Cardiac muscle cell (in vitro differentiated cells and primary cell): Measurements from ENCODE around the gene AP3B1. TPM values are rescaled to one million over a fixed set of nuclear protein-coding genes. Genes with fewer than 3 reads are reported as not detected.

Experiments used
- DNase-seq, 2 donors: peaks; one replicate each; pipeline versions ENCODE4 v3.0.0 to v3.0.0-alpha.2; 2010 to 2017; ENCODE audit warnings: low read depth in 1 of 2, low spot score in 1 of 2
- H3K27ac ChIP-seq: fragments of 200-600 bp; sonication (generic); 2 replicates; pipeline ENCODE4 v1.5.1; 2016
- H3K27me3 ChIP-seq: fragments of 200-600 bp; sonication (generic); 2 replicates; pipeline ENCODE4 v1.6.0; 2016; ENCODE audit warnings: control low read depth
- H3K36me3 ChIP-seq: fragments of 200-600 bp; sonication (generic); 2 replicates; pipeline ENCODE4 v1.5.1; 2016; ENCODE audit warnings: control low read depth
- H3K4me1 ChIP-seq: fragments of 200-600 bp; sonication (generic); 2 replicates; pipeline ENCODE4 v1.8.1; 2017; ENCODE audit warnings: low read depth, mild to moderate bottlenecking, mixed run types
- H3K4me3 ChIP-seq: fragments of 200-600 bp; sonication (generic); 2 replicates; pipeline ENCODE4 v1.5.1; 2016; ENCODE audit warnings: mild to moderate bottlenecking
- H3K9me3 ChIP-seq: fragments of 200-600 bp; sonication (generic); 2 replicates; pipeline ENCODE4 v1.5.1; 2017; ENCODE audit warnings: low read depth, mild to moderate bottlenecking, control low read depth
- CTCF ChIP-seq: IDR thresholded peaks from 2 replicates; pipeline ENCODE4 v1.5.1; 2012; ENCODE audit warnings: low read depth, mild to moderate bottlenecking, low read length
- polyA plus RNA-seq: library from polyadenylated mRNA; unstranded; fragments of >200 nt; fragmentation: Nextera tagmentation; extraction: Ambion mirVana; gene quantifications from 2 replicates; pipeline ENCODE4 v1.2.1, GENCODE V29; 2016
- total RNA-seq: library from RNA; depleted of rRNA; stranded (reverse); fragments of >200 nt; gene quantifications from 2 replicates; pipeline ENCODE4 v1.2.3, GENCODE V29; 2016

Gene AP3B1
- total and polyA plus RNA-seq, 2 experiments from 2014 or later, result 32.2 to 35.3 TPM

DNA sequence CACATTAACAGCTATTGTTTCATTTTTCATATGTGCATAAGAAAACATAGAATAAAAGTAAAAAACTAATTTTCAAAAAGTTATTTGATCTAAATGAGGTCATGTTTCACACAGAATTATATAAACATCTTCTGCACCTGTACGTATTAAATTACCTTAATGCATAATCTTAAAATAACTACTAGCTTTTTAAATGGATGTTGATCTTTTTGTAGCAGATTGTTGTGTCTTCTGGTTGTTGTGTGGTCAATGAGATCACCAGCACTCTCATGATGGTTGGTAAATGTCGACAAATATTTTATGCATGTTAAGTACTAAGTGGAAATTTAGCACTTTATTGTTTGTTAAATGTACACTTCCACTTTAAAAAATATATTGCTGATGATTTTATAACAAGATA, 162.0 kb downstream of the AP3B1 start:
- no peak for DNase-seq
- H3K27me3 ChIP-seq, result no peaks in the 10 kb centered on the region
- TF ChIP-seq CTCF, result no peak
- H3K9me3 ChIP-seq, result no peaks in the 10 kb centered on the region
- no peak overlapping the region for H3K27ac ChIP-seq
- no peak overlapping the region for H3K4me3 ChIP-seq
- H3K4me1 ChIP-seq, result no peaks in the 10 kb centered on the region
- peaks cover 5% of the 10 kb centered on the region for H3K36me3 ChIP-seq

- Histone ChIP-seq H3K27me3 (no peaks in the 10 kb centered on the region), H3K9me3 (no peaks in the 10 kb centered on the region), H3K36me3 (no peaks in the 10 kb centered on the region), H3K27ac (no peak overlapping the region), H3K4me3 (no peak overlapping the region), H3K4me1 (no peaks in the 10 kb centered on the region)
- no peak for DNase-seq
- no peak for TF ChIP-seq CTCF
Measured at GRCh38 chr5:78129597-78129996, 164.9 kb downstream of the AP3B1 start.

GRCh38 chr5:78127875-78128274, 166.6 kb downstream of the AP3B1 start:
- Histone ChIP-seq H3K4me1 (no peaks in the 10 kb centered on the region), H3K27me3 (no peaks in the 10 kb centered on the region), H3K36me3 (no peaks in the 10 kb centered on the region), H3K9me3 (no peaks in the 10 kb centered on the region), H3K27ac (no peak overlapping the region), H3K4me3 (no peak overlapping the region)
- peak in 1 of 2 donors; percentile 10 for DNase-seq
- no peak for TF ChIP-seq CTCF

GRCh38 chr5:78126536-78126935, 168.0 kb downstream of the AP3B1 start:
- DNase-seq, result no peak
- Histone ChIP-seq H3K36me3 (no peaks in the 10 kb centered on the region), H3K9me3 (no peaks in the 10 kb centered on the region), H3K4me1 (no peaks in the 10 kb centered on the region), H3K27ac (no peak overlapping the region), H3K27me3 (no peaks in the 10 kb centered on the region), H3K4me3 (no peak overlapping the region)
- TF ChIP-seq CTCF, result no peak

DNA sequence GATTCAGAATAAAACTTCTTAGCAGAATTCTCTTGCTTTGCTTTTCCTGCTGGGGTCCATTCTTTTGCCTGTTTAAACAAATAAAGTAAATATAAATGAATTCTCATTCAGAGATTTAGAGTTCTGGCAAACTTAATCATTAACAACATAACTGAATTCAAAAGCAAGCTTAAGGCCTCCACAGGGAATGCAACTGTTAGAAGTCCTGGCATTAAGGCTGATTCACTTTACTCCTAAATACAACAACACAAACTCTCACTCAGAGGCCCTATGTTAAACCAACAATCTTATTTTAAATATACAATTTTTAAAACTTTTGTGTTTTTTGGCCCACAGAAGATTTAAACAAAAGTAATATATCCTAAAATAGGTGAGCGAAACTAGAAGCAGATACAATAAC, 178.3 kb downstream of the AP3B1 start:
- Histone ChIP-seq H3K36me3 (peaks cover 18% of the 10 kb centered on the region), H3K27ac (no peak overlapping the region), H3K4me3 (no peak overlapping the region), H3K27me3 (no peaks in the 10 kb centered on the region), H3K9me3 (no peaks in the 10 kb centered on the region), H3K4me1 (no peaks in the 10 kb centered on the region)
- DNase-seq, result no peak
- no peak for TF ChIP-seq CTCF
